NB4 (cell line): Measurements from ENCODE around the gene STYX.

Experiments
- DNase-seq: peaks from one replicate; pipeline ENCODE4 v3.0.0; 2010; ENCODE audit warnings: low read depth
- H3K4me3 ChIP-seq: one replicate; pipeline ENCODE4 v1.5.1; 2011; ENCODE audit warnings: mild to moderate bottlenecking, low read depth, low read length, moderate library complexity
- CTCF ChIP-seq: IDR thresholded peaks from one replicate; pipeline ENCODE4 v1.5.1; 2012; ENCODE audit warnings: low read depth, low read length
- MAX ChIP-seq: IDR thresholded peaks from 2 replicates; pipeline ENCODE4 v1.6.1; 2011; ENCODE audit warnings: low read depth, low read length
- MYC ChIP-seq: IDR thresholded peaks from 2 replicates; pipeline ENCODE4 v1.6.1; 2011; ENCODE audit warnings: low read depth, low read length
- POLR2A ChIP-seq: IDR thresholded peaks from 2 replicates; pipeline ENCODE4 v1.6.1; 2011; ENCODE audit warnings: mild to moderate bottlenecking; ENCODE audit not compliant: insufficient read length; ENCODE audit errors: extremely low read depth

STYX gene

GRCh38 chr14:52729925-52730708, at the start of gene STYX:
Gene STYX (plus strand): TSS chr14:52730166. CDS start chr14:52730475, 309 bp downstream.
- H3K4me3 ChIP-seq, result peak within 1 kb of the TSS; percentile 83
- peak; percentile 98 for DNase-seq
- TF ChIP-seq POLR2A, result peak; percentile 68
- no peak for TF ChIP-seq MYC
- TF ChIP-seq MAX, result peak; percentile 26; the same call in 1 of the 2 replicates

- H3K4me3 ChIP-seq, result no peak overlapping the region
- DNase-seq, result no peak
- TF ChIP-seq CTCF, result no peak
These were observed 45.9 kb upstream of the STYX start for GRCh38 chr14:52683985-52684520.

GRCh38 chr14:52686176-52686575, 43.8 kb upstream of the STYX start:
- no peak for TF ChIP-seq MYC
- no peak for TF ChIP-seq MAX
- TF ChIP-seq POLR2A, result no peak
- TF ChIP-seq CTCF, result no peak
- DNase-seq, result no peak
- H3K4me3 ChIP-seq, result no peak overlapping the region

- DNase-seq, result no peak
- TF ChIP-seq MAX (no peak), POLR2A (no peak), MYC (no peak), CTCF (no peak)
- H3K4me3 ChIP-seq, result no peak overlapping the region
These were observed 38.8 kb upstream of the STYX start for GRCh38 chr14:52690983-52691760.

GRCh38 chr14:52692248-52692962, 37.6 kb upstream of the STYX start:
- peak; percentile 80 for DNase-seq
- TF ChIP-seq CTCF (no peak), MYC (peak; percentile 21; the same call in 1 of the 2 replicates), MAX (peak; percentile 40; the same call in 1 of the 2 replicates)
- H3K4me3 ChIP-seq, result no peak overlapping the region
